ENCODE measurements around the gene IGF2BP2.
A peak's percentile ranks its signal among the peaks of the same experiment; 100 is the strongest.
"Not testable (repeated sequence)": the region's sequence is repeated elsewhere in the genome, so short reads cannot be mapped to it uniquely, and the experiment has no call there.

The IGF2BP2 gene

DNA sequence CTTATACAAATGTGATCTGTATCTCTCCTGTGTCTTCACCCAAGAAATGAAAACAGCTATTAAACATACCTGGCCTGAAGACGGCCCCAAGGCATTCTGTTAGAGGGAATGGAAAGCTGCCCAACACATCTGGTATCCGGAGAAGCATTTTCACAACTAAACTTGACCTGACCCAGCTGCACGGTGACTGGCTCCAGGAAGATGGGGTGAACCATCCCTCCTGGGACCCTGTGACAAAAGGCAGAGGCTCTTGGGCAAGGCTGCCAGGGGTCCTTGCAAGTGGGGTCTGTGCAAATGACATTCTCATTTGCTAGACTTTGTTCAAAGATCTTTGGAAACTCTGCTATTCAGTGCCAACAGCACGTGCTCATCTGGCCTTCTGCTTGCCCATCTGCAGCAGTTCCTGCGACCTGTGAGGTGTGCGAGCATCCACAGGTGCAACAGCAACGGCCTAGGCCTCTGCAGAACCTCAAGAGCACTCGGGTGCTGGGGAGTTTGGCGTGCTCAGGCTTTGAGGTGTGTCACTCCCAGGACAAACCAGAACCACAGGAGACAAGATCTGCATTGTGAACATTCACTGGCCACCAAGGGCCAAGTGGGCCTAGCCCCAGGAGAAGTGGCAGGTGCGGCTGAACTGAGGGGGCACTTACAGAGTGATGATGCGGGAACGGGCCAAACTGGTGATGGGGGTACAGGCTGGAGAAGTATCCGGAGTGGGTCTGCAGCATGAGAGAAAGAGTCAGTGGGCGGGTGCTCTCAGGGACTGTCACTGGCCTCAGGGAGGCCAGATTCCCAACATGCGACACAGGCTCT is 166.9 kb downstream of the IGF2BP2 start:
- FAIRE-seq, result no peak

DNA sequence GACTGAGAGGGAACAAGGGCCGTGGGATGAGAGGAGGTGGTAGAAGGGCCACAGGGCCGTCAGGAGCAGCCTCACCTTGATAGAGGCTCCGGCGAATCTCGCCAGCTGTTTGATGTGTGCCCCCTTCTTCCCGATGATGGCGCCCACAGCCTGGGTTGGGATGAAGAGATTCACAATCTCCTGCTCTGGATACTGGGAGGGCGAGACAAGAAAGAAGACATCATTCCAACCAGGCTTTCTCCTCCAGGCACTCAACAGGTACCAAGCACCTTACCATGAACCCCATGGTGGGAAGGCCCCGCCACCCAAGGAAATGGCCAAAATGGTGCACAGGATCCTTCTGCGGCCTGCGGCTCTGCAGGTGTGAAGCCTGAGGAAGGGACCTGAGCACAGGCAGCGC is 167.6 kb downstream of the IGF2BP2 start:
- FAIRE-seq, result no peak

DNA sequence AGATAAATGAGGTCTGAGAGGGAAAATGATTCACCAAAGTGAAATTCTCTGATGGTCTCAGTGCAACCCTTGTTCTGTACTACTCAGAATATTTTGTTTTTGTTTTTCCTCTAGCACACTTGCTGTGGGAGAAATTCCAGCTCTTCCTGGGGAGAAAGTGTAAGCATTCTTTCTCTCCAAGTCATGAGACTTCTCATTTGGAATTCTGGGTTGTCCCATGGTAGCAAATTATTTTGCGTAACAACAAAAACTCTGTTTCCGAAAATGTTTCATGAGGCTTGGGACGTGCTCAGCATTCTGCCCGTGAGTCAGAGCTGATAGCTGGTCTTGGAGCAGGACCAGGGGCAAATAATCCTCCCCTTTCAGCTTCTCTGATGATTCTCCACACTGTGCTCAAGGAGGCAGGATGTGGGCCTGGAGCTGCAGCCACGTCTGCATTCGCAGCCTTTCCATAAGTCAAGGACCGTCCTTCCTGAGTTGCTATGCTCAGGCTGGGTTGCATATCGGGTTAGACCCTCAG is 168.5 kb downstream of the IGF2BP2 start:
- peak; percentile 87 for FAIRE-seq

DNA sequence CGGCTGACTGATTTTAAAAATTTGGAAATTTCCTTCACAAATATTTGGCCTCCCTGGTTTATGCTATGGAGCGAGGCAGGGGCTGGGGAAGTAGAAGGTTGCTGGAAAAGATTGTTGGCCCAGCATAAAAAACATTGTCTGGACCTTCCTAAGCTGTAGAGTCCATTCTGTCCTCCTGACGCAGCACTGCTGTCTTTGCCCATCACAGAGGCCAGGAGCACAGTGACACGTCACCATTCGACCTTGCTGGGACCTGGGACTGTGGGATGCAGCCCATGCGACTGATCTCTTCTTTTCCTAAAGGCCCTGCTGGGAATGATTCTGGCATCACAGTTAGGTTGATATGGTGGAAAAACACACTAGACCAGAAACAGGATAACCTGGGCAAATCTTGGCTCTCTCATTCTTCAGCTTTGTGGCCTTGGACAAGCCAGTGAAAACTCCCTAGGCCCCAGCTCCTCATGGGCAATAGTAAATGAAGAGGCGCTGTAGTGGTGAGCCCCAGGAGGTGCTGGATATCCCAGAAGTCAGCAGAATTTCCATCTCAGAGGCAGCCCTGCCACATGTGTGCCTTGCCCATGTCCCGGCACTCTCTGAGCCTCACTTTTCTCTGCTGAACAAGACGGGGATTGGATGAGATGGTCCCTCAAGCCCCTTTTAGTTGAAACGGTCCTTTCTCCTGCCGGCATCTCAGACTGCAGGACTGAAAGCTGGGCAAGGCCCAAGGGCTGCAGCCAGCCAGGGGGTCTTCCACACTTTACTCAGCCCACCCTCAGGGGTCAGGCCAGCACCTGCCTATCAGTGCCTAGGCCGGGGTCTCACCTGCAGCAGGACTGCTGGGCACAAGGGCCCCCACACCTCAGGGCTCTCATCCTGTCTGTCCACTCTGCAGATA is 169.2 kb downstream of the IGF2BP2 start:
- FAIRE-seq, result no peak

DNA sequence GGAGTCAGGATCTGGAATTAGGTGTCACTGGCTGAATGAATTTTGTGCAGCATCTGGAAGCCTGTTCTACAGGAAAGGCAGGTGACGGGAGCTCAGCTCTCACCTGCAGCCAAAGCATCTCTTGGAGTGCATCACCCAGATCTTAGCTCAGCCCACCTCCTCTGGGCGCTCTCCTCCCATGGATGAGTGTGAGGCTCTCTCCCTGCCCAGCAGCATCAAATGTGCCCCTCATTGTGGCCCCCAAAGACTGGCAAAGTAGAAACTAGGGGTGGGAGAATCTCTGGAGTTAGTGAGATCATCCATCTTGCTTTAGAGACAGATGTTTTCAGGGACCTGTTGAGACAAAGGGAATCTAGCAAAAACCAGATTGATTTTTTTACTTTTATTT is 170.1 kb downstream of the IGF2BP2 start:
- no peak for FAIRE-seq

DNA sequence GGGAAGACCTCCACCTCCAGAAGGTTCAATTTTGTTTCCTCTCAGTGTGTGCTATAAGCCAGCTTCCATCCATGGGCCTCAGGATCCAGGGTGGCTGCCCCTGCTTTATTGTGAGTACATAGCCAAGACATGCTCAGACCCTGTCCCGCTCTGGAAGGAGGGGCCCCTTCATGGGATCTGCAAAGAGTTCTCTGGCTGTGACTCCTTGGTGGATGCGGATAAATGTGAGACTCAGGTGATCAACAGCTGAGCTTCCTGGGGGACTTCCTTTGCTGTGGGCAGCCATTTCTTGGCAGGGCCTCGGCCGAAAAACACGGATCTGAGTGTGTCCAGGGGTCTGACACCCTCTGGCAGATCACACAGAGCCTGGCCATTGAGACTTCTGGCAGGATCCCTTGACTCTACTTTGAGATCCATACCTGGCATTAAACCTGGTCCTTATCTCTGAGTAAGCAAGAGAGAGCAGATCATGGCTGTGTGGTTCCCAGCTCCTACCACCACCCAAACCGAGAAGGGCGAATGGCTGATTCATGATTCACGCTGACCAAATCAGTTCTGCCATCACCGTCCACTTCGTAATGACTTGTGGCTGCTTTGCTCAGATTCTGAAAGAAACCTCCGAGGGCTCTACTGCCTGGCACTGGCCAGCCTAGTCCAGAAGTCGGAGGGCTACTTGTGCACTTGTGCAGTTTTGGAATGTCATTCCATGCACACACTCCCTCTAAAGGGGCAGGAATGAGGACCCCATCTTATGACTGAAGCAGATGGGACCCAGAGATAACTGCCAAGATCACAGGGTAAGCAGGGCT is 170.7 kb downstream of the IGF2BP2 start:
- no peak for FAIRE-seq

DNA sequence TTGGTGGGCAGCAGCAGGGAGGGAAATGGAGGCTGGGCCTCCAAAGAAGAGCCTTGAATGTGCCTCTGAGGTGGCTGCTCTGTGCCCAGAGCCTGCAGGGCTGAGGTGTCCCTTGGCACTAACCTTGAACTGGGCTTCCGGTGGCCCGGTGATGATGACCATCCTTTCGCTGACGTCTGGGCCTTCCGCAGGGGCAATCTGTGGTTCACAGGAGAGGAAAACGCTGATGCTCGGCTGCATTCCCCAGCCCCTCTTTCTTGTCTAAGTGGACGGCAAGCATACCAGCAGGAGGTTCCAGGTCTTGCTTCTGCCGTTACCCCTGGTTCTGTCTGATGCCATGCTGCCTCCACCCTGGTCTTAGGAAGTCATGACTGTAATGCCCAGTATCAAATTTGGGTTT is 172.9 kb downstream of the IGF2BP2 start:
- FAIRE-seq, result no peak

DNA sequence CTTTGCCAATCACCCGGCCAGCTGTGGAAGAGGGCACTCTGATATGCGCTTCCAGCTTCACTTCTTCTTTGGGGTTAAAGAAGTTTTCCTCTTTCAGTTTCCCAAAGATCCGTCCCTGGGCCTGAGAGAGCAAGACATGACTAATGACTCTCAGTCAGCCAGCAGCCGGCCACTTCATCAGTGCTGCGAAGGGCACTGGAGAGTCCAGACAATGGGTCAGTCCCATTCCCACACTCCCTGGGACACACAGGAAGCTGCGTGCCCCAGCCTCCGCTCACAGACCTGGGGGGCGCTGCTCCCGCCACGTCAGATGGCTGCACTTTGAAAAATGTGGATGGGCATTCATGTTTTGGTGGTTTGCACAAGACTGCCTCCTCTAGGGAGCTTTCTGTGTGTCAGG is 175.4 kb downstream of the IGF2BP2 start:
- no peak for FAIRE-seq

DNA sequence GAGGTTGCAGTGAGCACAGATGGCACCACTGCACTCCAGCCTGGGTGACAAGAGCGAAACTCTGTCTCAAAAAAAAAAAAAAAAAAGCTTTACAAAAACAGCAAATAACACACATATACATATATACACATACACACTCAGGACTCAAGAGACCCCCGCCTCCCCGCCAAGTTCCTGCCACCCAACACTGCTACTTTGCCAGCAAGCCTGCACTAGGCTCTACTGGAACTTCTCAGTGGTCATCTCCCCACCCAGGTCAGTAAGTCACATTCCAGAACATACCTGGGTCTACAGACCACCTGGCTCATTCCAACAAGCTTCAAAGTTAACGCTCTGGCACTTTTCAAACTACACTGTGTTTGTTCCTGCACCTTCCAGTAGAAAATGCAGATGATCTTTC is 176.4 kb downstream of the IGF2BP2 start:
- FAIRE-seq, result no peak

DNA sequence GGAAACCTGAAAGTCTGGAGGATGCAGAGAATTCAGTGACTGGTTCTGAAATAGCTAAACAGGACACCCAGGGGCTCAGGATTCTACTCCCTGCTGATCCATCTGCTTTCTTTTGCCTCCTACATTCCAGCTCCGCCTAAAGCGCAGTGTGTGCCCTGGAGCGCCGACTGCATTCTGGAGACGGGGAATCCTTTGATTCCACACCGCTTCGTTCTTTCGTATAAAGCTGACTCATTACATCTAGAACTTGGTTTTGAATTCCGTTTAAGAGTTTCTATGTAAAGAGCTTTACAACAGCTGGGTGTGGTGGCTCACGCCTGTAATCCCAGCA is 177.0 kb downstream of the IGF2BP2 start:
- FAIRE-seq, result no peak

DNA sequence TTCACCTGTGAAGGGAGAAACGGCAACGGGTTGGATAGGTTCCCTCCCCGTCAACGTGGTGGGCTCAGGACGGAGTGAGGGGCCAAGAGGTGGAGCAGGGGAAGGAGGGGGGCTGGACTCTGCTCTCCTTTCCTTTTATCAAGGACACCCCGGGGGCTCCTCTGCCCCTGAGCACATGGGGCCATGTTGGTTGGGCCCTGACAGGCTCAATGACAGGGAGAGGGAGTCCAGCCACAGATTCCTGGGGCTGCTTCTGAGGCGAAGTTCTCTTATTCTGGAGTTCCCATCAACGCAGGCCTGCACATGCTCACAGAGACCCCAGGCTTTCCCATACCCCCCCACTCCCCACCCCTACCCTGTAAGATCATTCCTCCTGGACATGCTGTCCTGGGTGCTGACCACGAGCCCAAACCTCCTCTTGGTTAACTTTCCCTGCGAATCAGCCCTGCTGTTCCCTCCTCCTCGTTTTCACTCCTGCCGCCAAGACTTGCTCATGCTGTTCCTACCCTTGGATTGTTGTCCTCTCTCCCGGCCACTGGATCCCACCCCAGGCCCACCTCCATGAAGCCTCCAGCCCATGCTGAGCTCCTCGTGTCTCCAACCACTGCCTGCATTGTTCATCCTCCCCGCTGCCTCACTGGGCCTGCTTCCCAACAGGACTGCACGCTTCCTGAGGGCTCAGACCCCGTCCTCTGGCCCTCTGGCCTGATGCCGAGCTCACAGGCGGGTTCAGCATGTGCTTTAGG is 177.5 kb downstream of the IGF2BP2 start:
- FAIRE-seq, result no peak

DNA sequence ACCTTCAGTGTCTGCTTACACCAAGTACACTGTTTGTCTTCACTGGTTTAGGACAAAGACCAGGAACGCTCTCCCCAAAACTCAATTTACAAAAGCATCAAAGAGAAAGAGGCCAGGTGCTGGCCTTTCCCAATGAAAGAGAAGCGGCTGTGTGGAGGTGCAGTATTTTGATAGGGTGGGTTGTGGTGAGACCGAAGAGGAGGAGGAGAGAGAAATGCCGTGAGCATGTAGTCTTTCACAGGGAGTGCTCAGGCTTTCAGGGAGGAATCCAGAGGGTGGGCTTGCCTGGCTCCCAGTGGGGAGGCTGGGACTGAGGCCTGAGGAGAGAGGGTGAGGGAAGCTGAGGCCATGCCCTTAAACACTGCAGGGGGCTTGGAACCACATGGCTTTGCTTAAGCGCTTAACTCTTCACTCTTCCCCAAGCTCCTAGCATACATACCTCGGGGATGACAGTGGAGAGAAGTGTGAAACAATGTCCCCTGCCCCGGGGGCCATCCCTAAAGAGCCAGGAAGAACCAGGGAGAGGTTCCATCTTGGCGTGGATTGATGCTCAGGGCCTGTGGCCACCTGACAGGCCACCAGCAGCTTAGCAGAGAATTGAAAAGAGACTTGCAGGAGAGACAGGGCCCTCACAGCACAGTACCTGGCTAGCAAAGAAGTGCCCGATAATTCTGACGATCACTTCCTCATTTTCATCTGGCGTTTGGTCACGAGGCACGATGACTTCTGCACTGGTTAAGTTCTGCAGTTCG is 178.3 kb downstream of the IGF2BP2 start:
- no peak for FAIRE-seq

DNA sequence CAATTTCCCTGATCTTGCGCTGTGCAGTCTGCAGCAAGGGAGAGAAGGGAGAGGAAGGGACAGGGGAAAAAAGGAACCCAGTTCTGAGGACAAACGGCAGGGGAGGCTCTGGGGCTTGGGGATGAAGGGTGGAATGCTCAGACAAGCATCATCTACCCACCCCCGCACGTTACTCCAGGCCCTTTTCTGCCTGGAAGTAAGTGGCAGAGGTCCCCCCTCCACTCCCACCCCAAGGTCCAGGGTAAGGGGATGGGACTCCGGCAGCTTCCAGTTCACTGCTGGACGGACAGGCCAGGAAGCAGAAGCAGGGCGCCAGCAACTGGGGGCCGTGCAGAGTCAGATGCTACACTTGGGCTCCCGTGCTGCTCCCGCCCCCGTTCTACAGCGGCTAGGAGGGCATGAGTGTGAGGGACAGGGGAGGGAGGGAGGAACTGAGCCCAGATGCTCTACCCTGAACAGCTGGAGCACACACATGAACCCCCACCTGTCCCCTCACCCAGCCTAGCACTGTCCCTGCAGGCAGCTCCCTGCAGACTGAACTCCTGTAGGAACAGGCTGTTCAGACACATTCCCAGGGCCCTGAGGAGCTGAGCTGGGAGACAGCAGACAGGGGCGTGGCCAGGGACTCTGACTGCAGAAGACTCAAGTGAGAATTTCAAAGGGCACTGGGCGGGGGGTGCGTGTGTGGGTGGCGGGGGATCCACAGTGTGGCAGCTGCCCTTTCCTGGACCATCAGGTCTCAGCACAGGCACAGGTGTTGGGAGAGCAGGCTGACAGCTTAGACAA is 179.1 kb downstream of the IGF2BP2 start:
- no peak for FAIRE-seq

DNA sequence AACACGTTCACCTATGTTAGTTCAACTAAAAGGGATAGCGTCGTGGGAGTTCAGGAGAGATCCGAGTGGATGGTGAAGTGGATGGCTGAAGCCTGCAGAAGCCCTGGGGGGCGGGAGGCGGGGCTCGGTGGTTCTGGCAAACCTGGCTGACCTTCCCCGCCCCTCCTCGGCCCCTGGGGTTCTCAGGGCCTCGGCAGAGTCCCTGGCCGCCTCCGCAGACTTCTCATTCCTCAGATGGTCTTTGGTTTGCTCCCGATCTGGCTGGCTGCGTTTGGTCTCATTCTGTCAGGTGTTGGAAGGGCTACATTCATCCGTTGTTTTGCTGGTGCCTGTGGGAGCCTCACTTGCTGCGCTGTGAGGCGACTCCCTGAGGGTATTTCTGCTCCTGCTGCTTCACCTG is 179.7 kb downstream of the IGF2BP2 start:
- not testable (repeated sequence) for FAIRE-seq

DNA sequence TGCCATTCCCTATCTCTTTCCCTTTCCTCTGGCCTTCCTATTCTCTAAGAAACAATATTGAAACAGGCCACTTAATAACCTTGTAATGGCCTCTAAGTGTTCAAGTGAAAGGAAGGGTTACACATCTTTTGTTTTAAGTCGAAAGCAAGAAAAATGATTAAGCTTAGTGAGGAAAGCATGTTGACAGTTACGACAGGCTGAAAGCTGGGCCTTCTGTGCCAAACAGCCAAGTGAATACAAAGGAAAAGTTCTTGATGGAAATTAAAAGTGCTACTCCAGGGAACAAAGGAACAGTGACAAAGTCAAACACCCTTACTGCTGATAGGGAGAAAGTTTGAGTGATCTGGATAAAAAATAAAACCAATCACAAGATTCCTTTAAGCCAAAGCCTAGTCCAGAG is 184.5 kb downstream of the IGF2BP2 start:
- FAIRE-seq, result no peak

DNA sequence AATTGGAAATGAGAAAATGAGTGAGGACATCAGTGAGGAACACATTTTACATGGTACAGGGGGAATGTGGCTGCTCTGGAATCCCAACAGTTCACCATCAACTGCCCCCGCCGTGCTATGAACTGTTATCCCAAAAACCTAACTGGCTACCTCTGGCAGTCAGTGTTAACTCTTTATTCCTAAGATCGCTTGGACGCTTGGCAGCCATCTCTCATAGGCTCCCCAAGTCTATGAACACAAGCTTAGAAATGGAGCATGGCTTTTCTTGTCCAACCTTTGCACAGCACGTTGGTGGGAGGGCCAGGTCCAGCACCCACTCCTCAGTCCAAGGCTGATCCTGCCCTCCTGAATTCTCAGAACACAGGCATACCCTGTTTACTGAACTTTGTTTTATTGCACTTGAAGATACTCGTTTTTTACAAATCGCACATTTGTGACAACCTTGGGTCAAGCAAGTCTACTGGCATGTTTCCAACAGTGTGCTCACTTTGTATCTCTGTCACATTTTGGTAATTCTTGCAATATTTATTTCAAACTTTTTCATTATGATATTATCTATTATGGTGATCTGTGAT is 185.1 kb downstream of the IGF2BP2 start:
- FAIRE-seq, result no peak

DNA sequence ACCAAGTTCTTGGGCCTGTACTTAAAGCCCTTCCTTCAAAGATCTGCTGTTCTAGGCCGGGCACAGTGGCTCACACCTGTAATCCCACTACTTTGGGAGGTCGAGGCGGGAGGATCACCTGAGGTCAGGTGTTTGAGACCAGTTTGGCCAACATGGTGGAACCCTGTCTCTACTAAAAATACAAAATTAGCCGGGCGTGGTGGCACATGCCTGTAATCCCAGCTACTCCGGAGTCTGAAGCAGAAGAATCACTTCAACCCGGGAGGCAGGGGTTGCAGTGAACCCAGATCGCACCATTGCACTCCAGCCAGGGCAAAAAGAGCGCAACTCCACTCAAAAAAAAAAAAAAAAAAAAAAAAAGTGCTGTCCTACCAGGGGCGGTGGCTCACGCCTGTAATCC is 186.2 kb downstream of the IGF2BP2 start:
- not testable (repeated sequence) for FAIRE-seq

DNA sequence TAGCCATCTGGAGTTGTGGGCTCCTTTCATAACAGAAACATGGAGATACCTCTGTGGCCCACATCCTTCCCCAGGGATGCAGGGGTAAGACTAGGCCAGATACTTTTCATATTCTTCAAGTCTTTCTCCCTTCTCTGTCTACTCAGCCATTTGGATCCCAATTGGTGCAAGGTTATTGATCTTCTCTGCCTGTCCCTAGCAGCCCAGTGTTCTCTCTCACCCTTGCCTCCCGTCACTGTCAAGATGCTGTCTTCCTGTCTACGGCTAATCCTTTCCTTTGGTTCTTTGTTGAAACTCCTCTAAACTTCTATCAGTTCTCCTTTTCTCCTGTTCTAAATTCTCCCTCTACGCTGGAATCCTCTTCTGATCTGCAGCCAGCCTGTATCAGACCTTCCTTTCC is 187.5 kb downstream of the IGF2BP2 start:
- no peak for FAIRE-seq

DNA sequence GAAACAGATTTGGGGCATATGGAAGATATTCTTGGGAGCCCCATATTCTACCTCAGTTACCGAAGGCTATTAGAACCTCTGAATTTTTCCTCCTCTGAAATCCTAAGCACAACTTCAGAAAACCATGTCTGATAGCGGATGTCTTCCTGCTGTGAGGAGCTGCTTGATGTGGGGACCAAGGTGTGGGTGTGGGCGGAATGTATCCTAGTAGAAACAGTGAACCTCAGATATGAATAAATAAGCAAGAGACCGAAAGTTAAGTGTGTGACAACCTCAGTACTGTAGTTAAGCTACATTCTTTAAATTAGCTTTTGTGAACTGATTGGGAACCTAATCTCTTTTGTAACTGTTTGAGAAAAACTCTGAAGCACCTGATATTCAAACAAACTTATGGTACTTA is 191.8 kb downstream of the IGF2BP2 start:
- no peak for FAIRE-seq

DNA sequence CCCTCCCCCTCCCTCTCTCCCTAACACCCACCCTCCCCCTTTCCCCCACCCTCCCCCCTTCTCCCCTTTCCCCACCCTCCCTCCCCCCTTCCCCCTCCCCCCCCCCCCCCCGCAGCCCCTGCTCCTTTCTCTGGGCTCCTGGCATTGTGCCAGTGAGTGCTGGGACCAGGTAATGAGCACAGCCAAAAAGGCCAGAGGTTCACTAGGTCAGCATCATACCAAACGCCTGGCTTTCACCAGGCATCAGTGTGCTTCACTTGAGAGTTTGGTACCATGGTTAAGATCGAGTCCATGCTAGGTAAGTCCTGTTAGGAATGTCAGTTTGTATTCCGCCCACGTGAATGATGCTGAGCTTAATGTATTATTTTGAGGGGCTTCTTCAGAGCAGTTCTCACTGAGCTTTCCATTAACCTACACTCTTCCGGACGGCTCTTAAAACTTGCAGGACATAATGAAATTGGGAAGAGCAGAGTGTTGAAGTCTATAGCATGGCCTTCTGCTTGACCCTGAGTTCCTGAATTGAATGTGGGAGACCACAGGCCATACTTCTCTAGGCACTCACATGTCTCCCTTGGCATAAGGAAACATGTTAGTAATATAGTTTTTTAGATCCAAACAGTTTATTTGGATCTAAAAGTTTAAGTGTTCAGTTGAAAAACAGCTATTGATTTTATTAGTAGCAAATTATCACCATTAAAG is 193.2 kb downstream of the IGF2BP2 start:
- no peak for FAIRE-seq

All from A204.1 (cell line).